HepG2 (cell line): Measurements from ENCODE around the gene CATSPERD. TPM values are rescaled to one million over a fixed set of nuclear protein-coding genes. Genes with fewer than 3 reads are reported as not detected.

Experiments used
- HDAC2 ChIP-seq: sonication (generic); formaldehyde crosslinking; IDR thresholded peaks from 2 replicates; pipeline ENCODE4 v1.4.0; 2020; ENCODE audit warnings: missing genetic modification reagents
- HNF1A ChIP-seq, 2 experiments: sonication (generic) in 1 of 2; formaldehyde crosslinking in 1 of 2; IDR thresholded peaks; 2 replicates each; pipeline versions ENCODE4 v1.4.0 to v1.6.1; 2016 to 2020; ENCODE audit warnings: borderline replicate concordance in 1 of 2, low read depth in 1 of 2, mild to moderate bottlenecking in 1 of 2, missing genetic modification reagents in 1 of 2
- IRF1 ChIP-seq: sonication (generic); formaldehyde crosslinking; IDR thresholded peaks from 2 replicates; pipeline ENCODE4 v1.4.0; 2020; ENCODE audit warnings: low read depth, mild to moderate bottlenecking, missing genetic modification reagents
- JDP2 ChIP-seq: sonication (generic); formaldehyde crosslinking; IDR thresholded peaks from 2 replicates; pipeline ENCODE4 v1.8.1; 2022; ENCODE audit warnings: missing genetic modification reagents, borderline replicate concordance
- NR0B2 ChIP-seq: sonication (generic); formaldehyde crosslinking; IDR thresholded peaks from 2 replicates; pipeline ENCODE4 v1.4.0; 2020; ENCODE audit warnings: mild to moderate bottlenecking, missing genetic modification reagents
- PAXIP1 ChIP-seq: sonication (generic); formaldehyde crosslinking; conservative IDR thresholded peaks from 2 replicates; pipeline ENCODE4 v1.4.0; 2020; ENCODE audit warnings: mild to moderate bottlenecking, missing genetic modification reagents, moderate library complexity
- PRDM4 ChIP-seq: sonication (generic); formaldehyde crosslinking; IDR thresholded peaks from 2 replicates; pipeline ENCODE4 v1.9.0; 2021; ENCODE audit warnings: missing genetic modification reagents, borderline replicate concordance
- RXRB ChIP-seq: IDR thresholded peaks from 2 replicates; pipeline ENCODE4 v1.6.1; 2016; ENCODE audit warnings: borderline replicate concordance, missing genetic modification reagents, missing compliant biosample characterization
- SUZ12 ChIP-seq: fragments of 150-350 bp; IDR thresholded peaks from 2 replicates; pipeline ENCODE4 v1.6.1; 2014; ENCODE audit warnings: low read depth, low read length
- TCF7 ChIP-seq: sonication (generic); IDR thresholded peaks from 2 replicates; pipeline ENCODE4 v1.6.1; 2016; ENCODE audit warnings: antibody characterized with exemption, low read depth
- ZNF251 ChIP-seq: sonication (generic); formaldehyde crosslinking; IDR thresholded peaks from 2 replicates; pipeline ENCODE4 v1.9.0; 2021; ENCODE audit warnings: mild to moderate bottlenecking, missing genetic modification reagents
- ZNF256 ChIP-seq: sonication (generic); formaldehyde crosslinking; conservative IDR thresholded peaks from 2 replicates; pipeline ENCODE4 v1.4.0; 2020; ENCODE audit warnings: missing genetic modification reagents
- ZNF33B ChIP-seq: sonication (generic); formaldehyde crosslinking; IDR thresholded peaks from 2 replicates; pipeline ENCODE4 v1.5.1; 2020; ENCODE audit warnings: mild to moderate bottlenecking, missing genetic modification reagents
- ZNF446 ChIP-seq: sonication (generic); formaldehyde crosslinking; IDR thresholded peaks from 2 replicates; pipeline ENCODE4 v1.5.0; 2020; ENCODE audit warnings: mild to moderate bottlenecking, missing genetic modification reagents
- ZNF629 ChIP-seq: sonication (generic); formaldehyde crosslinking; conservative IDR thresholded peaks from 2 replicates; pipeline ENCODE4 v1.5.0; 2020; ENCODE audit warnings: missing genetic modification reagents
- polyA plus RNA-seq, 8 experiments: library from polyadenylated mRNA; depleted of rRNA in 3 of 8; stranded (reverse) in 7 of 8; unstranded in 1 of 8; fragments of >200 nt; fragmentation: Illumina TruSeq in 4 of 8; extraction: Trizol in 4 of 8; gene quantifications; 2 replicates each; pipeline versions ENCODE4 v1.2.1 to v1.2.3, GENCODE V29; 2011 to 2016; ENCODE audit warnings: low read depth in 4 of 8, missing spikeins in 1 of 8, mixed read lengths in 1 of 8; ENCODE audit not compliant: insufficient read depth in 1 of 8
- total RNA-seq, 5 experiments: library from RNA; depleted of rRNA; stranded (reverse); fragments of >200 nt; fragmentation: Illumina TruSeq; extraction: Trizol; gene quantifications; 2 replicates each; pipeline ENCODE4 v1.2.3, GENCODE V29; 2016; ENCODE audit warnings: low read depth in 1 of 5

CATSPERD gene
- total and polyA plus RNA-seq, 2 of the 13 experiments (the other 11 are each of a cell fraction or from before 2014, with no cell fraction given): 0.04 TPM; not detected in 1

- no peak; the same call in 1 of the 2 replicates for TF ChIP-seq PAXIP1 (CRISPR knock-in tag)
- peak; percentile 59 for TF ChIP-seq HNF1A (IDR thresholded peaks at IDR 0.05; ENCODE audit: low read depth)
- TF ChIP-seq HNF1A (CRISPR knock-in tag; IDR thresholded peaks at IDR 0.05; ENCODE audit: borderline replicate concordance): peak; percentile 69; the same call in 1 of the 2 replicates
- no peak for TF ChIP-seq ZNF446
- TF ChIP-seq ZNF629: no peak
- no peak for TF ChIP-seq IRF1
- TF ChIP-seq NR0B2 (CRISPR knock-in tag): peak; percentile 68; the same call in 1 of the 2 replicates
- no peak; the same call in 1 of the 2 replicates for TF ChIP-seq ZNF256 (CRISPR knock-in tag)
- no peak for TF ChIP-seq PRDM4 (CRISPR knock-in tag)
- TF ChIP-seq JDP2 (CRISPR knock-in tag): no peak
- TF ChIP-seq TCF7: no peak
- TF ChIP-seq HDAC2 (CRISPR knock-in tag): peak; percentile 59; the same call in 1 of the 2 replicates
- no peak for TF ChIP-seq ZNF251 (CRISPR knock-in tag)
- TF ChIP-seq RXRB (CRISPR knock-in tag): peak; percentile 27; the same call in 1 of the 2 replicates
- peak; percentile 94 for TF ChIP-seq SUZ12
- TF ChIP-seq ZNF33B: no peak
Observed at GRCh38 chr19:5680437-5681368, 39.7 kb upstream of the CATSPERD start, which contains the start of the genes HSD11B1L and MICOS13 (continued).
